WTC11 (cell line): ENCODE data around the gene TIGD2. TPM values are rescaled to one million over a fixed set of nuclear protein-coding genes. Genes with fewer than 3 reads are reported as not detected.

Experiments
- ATAC-seq: fragments of 200-7000 bp; cut with Tn5 transposase; 2 replicates; pipeline ENCODE4 v1.10.0; 2021; ENCODE audit warnings: mild to moderate bottlenecking, moderate library complexity
- CTCF ChIA-PET: fragments of 300-600 bp; sonication (Branson Sonifier 250); formaldehyde crosslinking; loops from one replicate; lab custom pipeline; 2021; ENCODE audit warnings: antibody characterized with exemption; lab: Charles Lee
- POLR2A ChIA-PET: fragments of 350-600 bp; sonication (Branson Sonifier 250); formaldehyde crosslinking; loops from one replicate; lab custom pipeline; 2021; ENCODE audit warnings: antibody characterized with exemption; lab: Charles Lee
- DNase-seq: peaks from one replicate; pipeline ENCODE4 v3.0.0; 2021; ENCODE audit warnings: low spot score
- H3K27ac Mint-ChIP-seq: 2 replicates; pipeline ENCODE4 v1.8.0; 2021; ENCODE audit warnings: mixed read lengths
- H3K27me3 Mint-ChIP-seq: 2 replicates; pipeline ENCODE4 v1.8.0; 2021; ENCODE audit warnings: low read depth, mild to moderate bottlenecking, moderate library complexity, mixed read lengths
- H3K36me3 Mint-ChIP-seq: 2 replicates; pipeline ENCODE4 v1.8.0; 2021; ENCODE audit warnings: mixed read lengths
- H3K4me1 Mint-ChIP-seq: 2 replicates; pipeline ENCODE4 v1.8.0; 2022; ENCODE audit warnings: mixed read lengths
- H3K4me3 Mint-ChIP-seq: 2 replicates; pipeline ENCODE4 v1.8.0; 2021; ENCODE audit warnings: mild to moderate bottlenecking, moderate library complexity, mixed read lengths
- H3K9me3 Mint-ChIP-seq: 2 replicates; pipeline ENCODE4 v1.8.0; 2021; ENCODE audit warnings: mixed read lengths
- CBFB ChIP-seq: sonication (generic); formaldehyde crosslinking; IDR thresholded peaks from 2 replicates; pipeline ENCODE4 v1.8.1; 2022; ENCODE audit warnings: mild to moderate bottlenecking, low read depth, missing genetic modification reagents
- CREM ChIP-seq: sonication (generic); formaldehyde crosslinking; IDR thresholded peaks from 2 replicates; pipeline ENCODE4 v1.8.1; 2022; ENCODE audit warnings: mild to moderate bottlenecking, missing genetic modification reagents, moderate library complexity
- FOXJ3 ChIP-seq: sonication (generic); formaldehyde crosslinking; IDR thresholded peaks from 2 replicates; pipeline ENCODE4 v1.9.0; 2021; ENCODE audit warnings: missing genetic modification reagents, mild to moderate bottlenecking, borderline replicate concordance
- HMGA2 ChIP-seq: fragments of 250-450 bp; sonication (Bioruptor Pico); IDR thresholded peaks from 2 replicates; pipeline ENCODE4 v1.4.0; 2021; ENCODE audit warnings: mild to moderate bottlenecking, moderate library complexity
- MXD4 ChIP-seq: fragments of 250-450 bp; sonication (Bioruptor Pico); IDR thresholded peaks from 2 replicates; pipeline ENCODE4 v1.8.0; 2021; ENCODE audit warnings: mild to moderate bottlenecking, moderate library complexity, borderline replicate concordance
- OVOL2 ChIP-seq: fragments of 250-450 bp; sonication (Bioruptor Pico); IDR thresholded peaks from 2 replicates; pipeline ENCODE4 v1.9.0; 2021; ENCODE audit warnings: mild to moderate bottlenecking, borderline replicate concordance
- SMAD3 ChIP-seq: sonication (generic); formaldehyde crosslinking; IDR thresholded peaks from 2 replicates; pipeline ENCODE4 v1.8.0; 2022; ENCODE audit warnings: missing genetic modification reagents, mild to moderate bottlenecking, borderline replicate concordance
- ZBTB43 ChIP-seq: sonication (generic); formaldehyde crosslinking; IDR thresholded peaks from 2 replicates; pipeline ENCODE4 v1.8.1; 2023; ENCODE audit warnings: mild to moderate bottlenecking, missing genetic modification reagents
- ZNF121 ChIP-seq: sonication (generic); formaldehyde crosslinking; IDR thresholded peaks from 2 replicates; pipeline ENCODE4 v1.8.0; 2023; ENCODE audit warnings: missing genetic modification reagents
- ZNF138 ChIP-seq: sonication (generic); formaldehyde crosslinking; conservative IDR thresholded peaks from 2 replicates; pipeline ENCODE4 v1.8.1; 2022; ENCODE audit warnings: mild to moderate bottlenecking, moderate library complexity, missing genetic modification reagents
- ZNF263 ChIP-seq: sonication (generic); formaldehyde crosslinking; IDR thresholded peaks from 2 replicates; pipeline ENCODE4 v1.8.1; 2022; ENCODE audit warnings: low read depth, mild to moderate bottlenecking, moderate library complexity, missing genetic modification reagents
- total RNA-seq: library from RNA; stranded (reverse); gene quantifications from 3 replicates; pipeline ENCODE4 v1.2.3, GENCODE V29; 2021
- TF ChIP-seq, protein P1 (sequence below): sonication (generic); formaldehyde crosslinking; IDR thresholded peaks from 2 replicates; pipeline ENCODE4 v1.8.0; 2023; ENCODE audit warnings: mild to moderate bottlenecking, missing genetic modification reagents
- TF ChIP-seq, protein P2 (sequence below): sonication (generic); formaldehyde crosslinking; IDR thresholded peaks from 2 replicates; pipeline ENCODE4 v1.8.1; 2023; ENCODE audit warnings: mild to moderate bottlenecking, moderate library complexity, missing genetic modification reagents
- TF ChIP-seq, protein P3 (sequence below): sonication (generic); formaldehyde crosslinking; IDR thresholded peaks from 2 replicates; pipeline ENCODE4 v1.8.1; 2022; ENCODE audit warnings: missing genetic modification reagents, borderline replicate concordance
- TF ChIP-seq, protein P4 (sequence below): sonication (generic); formaldehyde crosslinking; IDR thresholded peaks from 2 replicates; pipeline ENCODE4 v1.8.1; 2023; ENCODE audit warnings: mild to moderate bottlenecking, missing genetic modification reagents, moderate library complexity

Gene TIGD2
- total RNA-seq, 1 experiment from 2014 or later = 5.0 TPM

DNA sequence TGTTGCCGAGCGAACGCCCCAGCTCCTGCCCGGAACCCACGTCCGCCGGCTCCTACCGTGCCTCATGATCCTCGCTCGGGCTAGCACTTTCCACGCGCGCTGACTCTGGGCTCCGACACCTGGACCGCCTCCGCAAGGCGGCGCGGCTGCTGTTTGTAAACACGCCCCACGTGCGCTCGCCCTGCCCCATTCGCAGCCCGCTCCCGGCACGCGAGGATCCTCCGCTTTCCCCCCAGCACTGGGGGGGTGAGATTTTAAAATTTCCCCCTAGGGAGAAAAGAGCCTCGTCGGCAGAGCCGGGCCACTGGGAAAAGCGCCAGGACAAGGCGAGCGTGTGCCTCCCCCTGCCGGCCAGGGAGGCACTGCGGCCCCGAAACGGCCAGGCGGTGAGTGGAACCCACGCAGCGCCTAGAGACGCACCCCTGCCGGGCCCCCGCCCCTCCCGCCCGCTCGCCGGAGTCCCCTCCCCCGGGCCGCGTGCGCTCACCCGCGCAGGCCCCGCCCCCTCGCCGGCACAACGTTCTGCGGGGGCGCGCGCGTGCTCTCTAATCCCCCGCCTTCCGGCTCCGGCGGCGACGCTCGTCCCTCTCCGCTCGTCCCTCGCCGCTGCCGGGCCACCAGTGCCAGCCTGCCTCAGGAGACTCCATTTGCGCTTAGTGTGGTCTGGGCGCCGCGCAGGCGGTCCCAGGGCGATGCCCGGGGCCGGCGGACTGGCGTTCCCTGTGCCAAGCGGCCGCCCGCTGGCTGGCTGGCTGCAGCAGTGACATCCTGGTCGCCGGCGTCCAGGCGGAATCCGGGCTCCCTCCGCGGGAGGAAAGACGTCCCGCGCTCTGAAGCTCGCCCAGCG is at the start of gene TIGD2 (continued):
- TF ChIP-seq, protein P1, sequence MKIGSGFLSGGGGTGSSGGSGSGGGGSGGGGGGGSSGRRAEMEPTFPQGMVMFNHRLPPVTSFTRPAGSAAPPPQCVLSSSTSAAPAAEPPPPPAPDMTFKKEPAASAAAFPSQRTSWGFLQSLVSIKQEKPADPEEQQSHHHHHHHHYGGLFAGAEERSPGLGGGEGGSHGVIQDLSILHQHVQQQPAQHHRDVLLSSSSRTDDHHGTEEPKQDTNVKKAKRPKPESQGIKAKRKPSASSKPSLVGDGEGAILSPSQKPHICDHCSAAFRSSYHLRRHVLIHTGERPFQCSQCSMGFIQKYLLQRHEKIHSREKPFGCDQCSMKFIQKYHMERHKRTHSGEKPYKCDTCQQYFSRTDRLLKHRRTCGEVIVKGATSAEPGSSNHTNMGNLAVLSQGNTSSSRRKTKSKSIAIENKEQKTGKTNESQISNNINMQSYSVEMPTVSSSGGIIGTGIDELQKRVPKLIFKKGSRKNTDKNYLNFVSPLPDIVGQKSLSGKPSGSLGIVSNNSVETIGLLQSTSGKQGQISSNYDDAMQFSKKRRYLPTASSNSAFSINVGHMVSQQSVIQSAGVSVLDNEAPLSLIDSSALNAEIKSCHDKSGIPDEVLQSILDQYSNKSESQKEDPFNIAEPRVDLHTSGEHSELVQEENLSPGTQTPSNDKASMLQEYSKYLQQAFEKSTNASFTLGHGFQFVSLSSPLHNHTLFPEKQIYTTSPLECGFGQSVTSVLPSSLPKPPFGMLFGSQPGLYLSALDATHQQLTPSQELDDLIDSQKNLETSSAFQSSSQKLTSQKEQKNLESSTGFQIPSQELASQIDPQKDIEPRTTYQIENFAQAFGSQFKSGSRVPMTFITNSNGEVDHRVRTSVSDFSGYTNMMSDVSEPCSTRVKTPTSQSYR = peak; percentile 86
- 0 out of 2 replicates have a peak, but pooled peaks have one; percentile 45 for TF ChIP-seq SMAD3 (CRISPR knock-in tag)
- TF ChIP-seq, protein P2, sequence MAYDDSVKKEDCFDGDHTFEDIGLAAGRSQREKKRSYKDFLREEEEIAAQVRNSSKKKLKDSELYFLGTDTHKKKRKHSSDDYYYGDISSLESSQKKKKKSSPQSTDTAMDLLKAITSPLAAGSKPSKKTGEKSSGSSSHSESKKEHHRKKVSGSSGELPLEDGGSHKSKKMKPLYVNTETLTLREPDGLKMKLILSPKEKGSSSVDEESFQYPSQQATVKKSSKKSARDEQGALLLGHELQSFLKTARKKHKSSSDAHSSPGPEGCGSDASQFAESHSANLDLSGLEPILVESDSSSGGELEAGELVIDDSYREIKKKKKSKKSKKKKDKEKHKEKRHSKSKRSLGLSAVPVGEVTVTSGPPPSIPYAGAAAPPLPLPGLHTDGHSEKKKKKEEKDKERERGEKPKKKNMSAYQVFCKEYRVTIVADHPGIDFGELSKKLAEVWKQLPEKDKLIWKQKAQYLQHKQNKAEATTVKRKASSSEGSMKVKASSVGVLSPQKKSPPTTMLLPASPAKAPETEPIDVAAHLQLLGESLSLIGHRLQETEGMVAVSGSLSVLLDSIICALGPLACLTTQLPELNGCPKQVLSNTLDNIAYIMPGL = peak; percentile 22; the same call in 1 of the 2 replicates

- no peak overlapping the region for H3K4me3 Mint-ChIP-seq
- TF ChIP-seq OVOL2 (no peak), HMGA2 (CRISPR knock-in tag) (no peak), CBFB (CRISPR knock-in tag) (no peak), MXD4 (CRISPR knock-in tag) (no peak), ZBTB43 (no peak), FOXJ3 (CRISPR knock-in tag) (no peak), CREM (CRISPR knock-in tag) (no peak), ZNF263 (CRISPR knock-in tag) (no peak), ZNF138 (CRISPR knock-in tag) (no peak)
- TF ChIP-seq, protein P3, sequence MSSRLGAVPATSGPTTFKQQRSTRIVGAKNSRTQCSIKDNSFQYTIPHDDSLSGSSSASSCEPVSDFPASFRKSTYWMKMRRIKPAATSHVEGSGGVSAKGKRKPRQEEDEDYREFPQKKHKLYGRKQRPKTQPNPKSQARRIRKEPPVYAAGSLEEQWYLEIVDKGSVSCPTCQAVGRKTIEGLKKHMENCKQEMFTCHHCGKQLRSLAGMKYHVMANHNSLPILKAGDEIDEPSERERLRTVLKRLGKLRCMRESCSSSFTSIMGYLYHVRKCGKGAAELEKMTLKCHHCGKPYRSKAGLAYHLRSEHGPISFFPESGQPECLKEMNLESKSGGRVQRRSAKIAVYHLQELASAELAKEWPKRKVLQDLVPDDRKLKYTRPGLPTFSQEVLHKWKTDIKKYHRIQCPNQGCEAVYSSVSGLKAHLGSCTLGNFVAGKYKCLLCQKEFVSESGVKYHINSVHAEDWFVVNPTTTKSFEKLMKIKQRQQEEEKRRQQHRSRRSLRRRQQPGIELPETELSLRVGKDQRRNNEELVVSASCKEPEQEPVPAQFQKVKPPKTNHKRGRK = no peak
- TF ChIP-seq, protein P4, sequence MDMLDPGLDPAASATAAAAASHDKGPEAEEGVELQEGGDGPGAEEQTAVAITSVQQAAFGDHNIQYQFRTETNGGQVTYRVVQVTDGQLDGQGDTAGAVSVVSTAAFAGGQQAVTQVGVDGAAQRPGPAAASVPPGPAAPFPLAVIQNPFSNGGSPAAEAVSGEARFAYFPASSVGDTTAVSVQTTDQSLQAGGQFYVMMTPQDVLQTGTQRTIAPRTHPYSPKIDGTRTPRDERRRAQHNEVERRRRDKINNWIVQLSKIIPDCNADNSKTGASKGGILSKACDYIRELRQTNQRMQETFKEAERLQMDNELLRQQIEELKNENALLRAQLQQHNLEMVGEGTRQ (CRISPR knock-in tag) = no peak
- TF ChIP-seq, all 79 proteins: peak for 0
- CTCF ChIA-PET = no interaction called here
- ATAC-seq (no peak), DNase-seq (no peak)
- H3K4me1 Mint-ChIP-seq = no peaks in the 10 kb centered on the region
- no peak overlapping the region for H3K27ac Mint-ChIP-seq
- peaks cover 25% of the 10 kb centered on the region for H3K36me3 Mint-ChIP-seq
- peaks cover 14% of the 10 kb centered on the region for H3K27me3 Mint-ChIP-seq
- POLR2A ChIA-PET = no interaction called here
- peaks cover 49% of the 10 kb centered on the region for H3K9me3 Mint-ChIP-seq
Observed at GRCh38 chr4:89064848-89065247, 46.5 kb upstream of the TIGD2 start.

GRCh38 chr4:89067417-89067816 is 43.9 kb upstream of the TIGD2 start:
- POLR2A ChIA-PET = no interaction called here
- Mint-ChIP-seq H3K4me3 (no peak overlapping the region), H3K36me3 (peaks cover 15% of the 10 kb centered on the region)
- TF ChIP-seq ZNF121 (CRISPR knock-in tag) = no peak
- TF ChIP-seq, all 79 proteins: peak for 0
- H3K27ac Mint-ChIP-seq = no peak overlapping the region
- CTCF ChIA-PET = no interaction called here
- no peak for ATAC-seq
- no peak for DNase-seq
- H3K9me3 Mint-ChIP-seq = peaks cover 25% of the 10 kb centered on the region
- no peaks in the 10 kb centered on the region for H3K4me1 Mint-ChIP-seq
- H3K27me3 Mint-ChIP-seq = peaks cover 2% of the 10 kb centered on the region; the same call in 1 of the 2 replicates
